Measurements from ENCODE around the gene ARHGEF10L.
A peak's percentile ranks its signal among the peaks of the same experiment; 100 is the strongest.

Gene ARHGEF10L

DNA sequence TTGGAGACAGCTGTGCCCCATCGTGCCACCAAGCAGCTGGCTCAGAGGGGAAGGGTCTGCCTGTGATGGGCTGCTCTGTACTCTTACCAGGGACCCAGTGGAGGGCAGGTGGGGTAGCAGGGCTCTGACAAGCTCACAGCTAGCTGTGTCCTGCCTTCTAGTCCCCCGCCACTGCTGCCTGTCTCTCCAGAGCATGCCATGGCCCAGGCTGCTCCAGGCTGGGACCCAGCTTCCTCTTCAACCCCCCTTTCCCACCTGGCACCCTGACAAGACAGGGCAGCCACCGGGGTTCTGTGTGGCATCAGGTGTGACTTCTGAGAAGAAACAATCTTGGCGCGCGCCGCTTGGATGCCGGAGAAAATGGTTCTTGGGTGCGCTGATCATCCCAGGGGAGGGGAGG, 123.3 kb downstream of the ARHGEF10L start:
- H3K9ac ChIP-seq (ENCODE audit: low read length), result no peak overlapping the region
- no peak overlapping the region for H3K23ac ChIP-seq (ENCODE audit: low read length in 2 of 2)
- H4K91ac ChIP-seq (ENCODE audit: low read length), result no peak overlapping the region
- no peak overlapping the region for H3K14ac ChIP-seq (ENCODE audit: low read length in 2 of 2)
- H3K4me1 ChIP-seq (ENCODE audit: control insufficient read depth, insufficient read depth, low read depth, low read length), result peaks cover 2% of the 10 kb centered on the region
- H2AK5ac ChIP-seq (ENCODE audit: low read length, severe bottlenecking), result no peak overlapping the region
- H2BK12ac ChIP-seq (ENCODE audit: low read length in 2 of 2), result no peak overlapping the region
- peaks cover 53 to 74% of the 10 kb centered on the region in 2 experiments for H3K36me3 ChIP-seq (ENCODE audit: control insufficient read depth in 1 of 2, insufficient read depth in 2 of 2, low read depth in 1 of 2, low read length in 2 of 2)
- H3K27ac ChIP-seq (ENCODE audit: low read length, poor library complexity, severe bottlenecking), result no peak overlapping the region
- H3K4me2 ChIP-seq (ENCODE audit: low read length, poor library complexity, severe bottlenecking), result no peak overlapping the region
- no peak overlapping the region for H2BK120ac ChIP-seq (ENCODE audit: low read depth, low read length)
- peaks cover 1% of the 10 kb centered on the region for H3K79me1 ChIP-seq (replicated peaks; ENCODE audit: low read length, poor library complexity, severe bottlenecking)
- H4K8ac ChIP-seq (ENCODE audit: low read length), result no peak overlapping the region
- H3K18ac ChIP-seq (ENCODE audit: low read depth in 1 of 2, low read length in 2 of 2), result no peak overlapping the region
- no peak overlapping the region for H2AFZ ChIP-seq (ENCODE audit: low read depth, low read length)
- H3K4me3 ChIP-seq (ENCODE audit: insufficient read depth in 1 of 2, low read depth in 1 of 2, low read length in 2 of 2), result no peak overlapping the region
- 96% methylated on average over 9 of the region's 9 CpGs for WGBS
- DNase-seq, result no peak
- no peak overlapping the region for H2BK15ac ChIP-seq (ENCODE audit: low read depth, poor library complexity, severe bottlenecking)
- no peak overlapping the region for H3K4ac ChIP-seq (ENCODE audit: low read depth in 1 of 2, low read length in 2 of 2)
- no peaks in the 10 kb centered on the region for H3K27me3 ChIP-seq (ENCODE audit: control insufficient read depth in 1 of 2, insufficient read depth in 1 of 2, low read length in 2 of 2)
- no peaks in the 10 kb centered on the region for H3K9me3 ChIP-seq (ENCODE audit: control insufficient read depth, low read length)
- H2BK5ac ChIP-seq (ENCODE audit: low read depth, low read length, poor library complexity, severe bottlenecking), result no peak overlapping the region

DNA sequence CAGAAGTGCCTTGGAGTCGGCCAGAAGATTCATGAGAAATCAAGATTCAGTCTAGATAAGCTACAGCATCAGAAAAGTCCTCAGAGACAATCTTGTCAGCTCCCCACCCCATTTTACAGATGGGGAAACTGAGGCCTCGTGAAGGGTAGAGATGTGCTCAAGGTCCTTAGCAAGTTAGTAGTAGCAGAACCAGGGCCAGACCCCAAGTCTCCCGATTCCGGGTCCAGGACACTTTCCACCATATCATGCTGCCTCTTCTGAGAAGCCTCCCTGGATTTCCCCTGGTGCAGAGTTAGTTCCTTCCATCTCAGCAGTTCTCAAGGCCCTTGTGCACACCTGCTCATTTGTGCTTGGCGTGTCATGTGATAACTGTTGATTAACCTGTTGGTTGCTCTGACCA, 124.1 kb downstream of the ARHGEF10L start:
- peaks cover 46 to 75% of the 10 kb centered on the region in 2 experiments for H3K36me3 ChIP-seq (ENCODE audit: control insufficient read depth in 1 of 2, insufficient read depth in 2 of 2, low read depth in 1 of 2, low read length in 2 of 2)
- no peak overlapping the region for H2BK5ac ChIP-seq (ENCODE audit: low read depth, low read length, poor library complexity, severe bottlenecking)
- no peak overlapping the region for H3K9ac ChIP-seq (ENCODE audit: low read length)
- no peak overlapping the region for H3K23ac ChIP-seq (ENCODE audit: low read length in 2 of 2)
- no peak overlapping the region for H3K27ac ChIP-seq (ENCODE audit: low read length, poor library complexity, severe bottlenecking)
- H3K4me1 ChIP-seq (ENCODE audit: control insufficient read depth, insufficient read depth, low read depth, low read length), result peaks cover 2% of the 10 kb centered on the region
- H2BK15ac ChIP-seq (ENCODE audit: low read depth, poor library complexity, severe bottlenecking), result peak overlapping the region; percentile 9
- WGBS, result 94% methylated on average over 5 of the region's 5 CpGs
- H2BK12ac ChIP-seq (ENCODE audit: low read length in 2 of 2), result no peak overlapping the region
- H3K4ac ChIP-seq (ENCODE audit: low read depth in 1 of 2, low read length in 2 of 2), result no peak overlapping the region
- no peak overlapping the region for H3K14ac ChIP-seq (ENCODE audit: low read length in 2 of 2)
- no peaks in the 10 kb centered on the region for H3K27me3 ChIP-seq (ENCODE audit: control insufficient read depth in 1 of 2, insufficient read depth in 1 of 2, low read length in 2 of 2)
- no peak overlapping the region for H2AFZ ChIP-seq (ENCODE audit: low read depth, low read length)
- peaks cover 1% of the 10 kb centered on the region for H3K79me1 ChIP-seq (replicated peaks; ENCODE audit: low read length, poor library complexity, severe bottlenecking)
- H3K9me3 ChIP-seq (ENCODE audit: control insufficient read depth, low read length), result no peaks in the 10 kb centered on the region
- H2AK5ac ChIP-seq (ENCODE audit: low read length, severe bottlenecking), result no peak overlapping the region
- no peak for DNase-seq
- no peak overlapping the region for H4K91ac ChIP-seq (ENCODE audit: low read length)
- no peak overlapping the region for H4K8ac ChIP-seq (ENCODE audit: low read length)
- no peak overlapping the region for H3K4me3 ChIP-seq (ENCODE audit: insufficient read depth in 1 of 2, low read depth in 1 of 2, low read length in 2 of 2)
- H2BK120ac ChIP-seq (ENCODE audit: low read depth, low read length), result no peak overlapping the region
- H3K4me2 ChIP-seq (ENCODE audit: low read length, poor library complexity, severe bottlenecking), result no peak overlapping the region
- no peak overlapping the region for H3K18ac ChIP-seq (ENCODE audit: low read depth in 1 of 2, low read length in 2 of 2)

DNA sequence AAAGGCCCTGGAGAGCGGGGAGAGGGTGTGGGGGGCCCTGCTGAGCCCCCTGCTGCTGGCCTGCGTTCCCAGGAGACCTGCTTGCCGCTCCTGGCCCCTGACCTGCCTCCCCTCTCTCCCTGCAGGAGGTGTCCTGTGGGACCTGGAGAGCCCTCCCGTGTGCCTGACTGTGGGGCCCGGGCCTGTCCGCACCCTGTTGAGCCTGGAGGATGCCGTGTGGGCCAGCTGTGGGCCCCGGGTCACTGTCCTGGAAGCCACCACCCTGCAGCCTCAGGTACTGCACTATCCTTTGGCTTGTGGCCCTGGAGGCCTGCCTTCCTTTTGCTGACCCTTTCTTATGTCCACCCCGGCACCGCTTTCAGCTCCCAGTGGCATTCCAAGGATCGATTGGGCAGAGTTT, 124.8 kb downstream of the ARHGEF10L start:
- no peak overlapping the region for H2BK15ac ChIP-seq (ENCODE audit: low read depth, poor library complexity, severe bottlenecking)
- no peak overlapping the region for H3K4me3 ChIP-seq (ENCODE audit: insufficient read depth in 1 of 2, low read depth in 1 of 2, low read length in 2 of 2)
- DNase-seq, result no peak
- H3K36me3 ChIP-seq (ENCODE audit: control insufficient read depth in 1 of 2, insufficient read depth in 2 of 2, low read depth in 1 of 2, low read length in 2 of 2), result peaks cover 43 to 73% of the 10 kb centered on the region in 2 experiments
- no peak overlapping the region for H2BK120ac ChIP-seq (ENCODE audit: low read depth, low read length)
- H3K4me1 ChIP-seq (ENCODE audit: control insufficient read depth, insufficient read depth, low read depth, low read length), result peaks cover 2% of the 10 kb centered on the region
- H3K27me3 ChIP-seq (ENCODE audit: control insufficient read depth in 1 of 2, insufficient read depth in 1 of 2, low read length in 2 of 2), result no peaks in the 10 kb centered on the region
- no peak overlapping the region for H3K4me2 ChIP-seq (ENCODE audit: low read length, poor library complexity, severe bottlenecking)
- no peak overlapping the region for H2AFZ ChIP-seq (ENCODE audit: low read depth, low read length)
- H3K18ac ChIP-seq (ENCODE audit: low read depth in 1 of 2, low read length in 2 of 2), result no peak overlapping the region
- H3K14ac ChIP-seq (ENCODE audit: low read length in 2 of 2), result peak overlapping the region in 1 of 2 experiments; percentile 21
- H4K91ac ChIP-seq (ENCODE audit: low read length), result no peak overlapping the region
- peak overlapping the region; percentile 38 for H4K8ac ChIP-seq (ENCODE audit: low read length)
- no peaks in the 10 kb centered on the region for H3K9me3 ChIP-seq (ENCODE audit: control insufficient read depth, low read length)
- peaks cover 1% of the 10 kb centered on the region for H3K79me1 ChIP-seq (replicated peaks; ENCODE audit: low read length, poor library complexity, severe bottlenecking)
- no peak overlapping the region for H2AK5ac ChIP-seq (ENCODE audit: low read length, severe bottlenecking)
- H3K23ac ChIP-seq (ENCODE audit: low read length in 2 of 2), result no peak overlapping the region
- no peak overlapping the region for H3K4ac ChIP-seq (ENCODE audit: low read depth in 1 of 2, low read length in 2 of 2)
- no peak overlapping the region for H2BK12ac ChIP-seq (ENCODE audit: low read length in 2 of 2)
- H2BK5ac ChIP-seq (ENCODE audit: low read depth, low read length, poor library complexity, severe bottlenecking), result no peak overlapping the region
- no peak overlapping the region for H3K27ac ChIP-seq (ENCODE audit: low read length, poor library complexity, severe bottlenecking)
- 89% methylated on average over 11 of the region's 11 CpGs for WGBS
- H3K9ac ChIP-seq (ENCODE audit: low read length), result no peak overlapping the region

DNA sequence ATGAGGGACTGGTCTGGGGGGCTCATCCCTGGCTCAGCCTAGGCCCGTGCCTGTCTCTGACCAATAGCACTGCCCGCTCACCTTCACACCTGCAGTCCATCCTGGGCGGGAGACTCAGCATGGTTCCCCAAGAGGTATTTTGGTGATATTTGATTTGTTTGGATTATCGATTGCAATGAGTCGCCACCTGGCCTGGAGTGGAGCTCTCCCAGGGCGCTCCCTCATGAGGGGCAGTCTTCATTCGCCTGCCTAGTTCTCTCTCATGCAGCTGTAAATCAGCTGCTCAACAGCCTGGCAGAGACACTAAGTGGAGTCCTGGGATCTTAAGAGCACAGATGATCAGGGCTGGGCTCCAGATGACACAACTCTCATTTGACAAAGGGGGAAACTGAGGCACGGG, 125.6 kb downstream of the ARHGEF10L start:
- Histone ChIP-seq H3K18ac (ENCODE audit: low read depth in 1 of 2, low read length in 2 of 2) (no peak overlapping the region), H3K27ac (ENCODE audit: low read length, poor library complexity, severe bottlenecking) (no peak overlapping the region), H2BK5ac (ENCODE audit: low read depth, low read length, poor library complexity, severe bottlenecking) (no peak overlapping the region), H3K23ac (ENCODE audit: low read length in 2 of 2) (no peak overlapping the region), H3K4me2 (ENCODE audit: low read length, poor library complexity, severe bottlenecking) (no peak overlapping the region), H2BK120ac (ENCODE audit: low read depth, low read length) (no peak overlapping the region), H3K27me3 (ENCODE audit: control insufficient read depth in 1 of 2, insufficient read depth in 1 of 2, low read length in 2 of 2) (no peaks in the 10 kb centered on the region), H2AK5ac (ENCODE audit: low read length, severe bottlenecking) (no peak overlapping the region), H3K9ac (ENCODE audit: low read length) (no peak overlapping the region), H4K91ac (ENCODE audit: low read length) (no peak overlapping the region), H3K4me1 (ENCODE audit: control insufficient read depth, insufficient read depth, low read depth, low read length) (peaks cover 2% of the 10 kb centered on the region), H2AFZ (ENCODE audit: low read depth, low read length) (no peak overlapping the region), H3K4ac (ENCODE audit: low read depth in 1 of 2, low read length in 2 of 2) (no peak overlapping the region), H4K8ac (ENCODE audit: low read length) (no peak overlapping the region), H3K9me3 (ENCODE audit: control insufficient read depth, low read length) (no peaks in the 10 kb centered on the region), H3K14ac (ENCODE audit: low read length in 2 of 2) (no peak overlapping the region), H3K79me1 (replicated peaks; ENCODE audit: low read length, poor library complexity, severe bottlenecking) (peaks cover 1% of the 10 kb centered on the region), H3K36me3 (ENCODE audit: control insufficient read depth in 1 of 2, insufficient read depth in 2 of 2, low read depth in 1 of 2, low read length in 2 of 2) (peaks cover 37 to 71% of the 10 kb centered on the region in 2 experiments), H2BK15ac (ENCODE audit: low read depth, poor library complexity, severe bottlenecking) (no peak overlapping the region), H2BK12ac (ENCODE audit: low read length in 2 of 2) (no peak overlapping the region), H3K4me3 (ENCODE audit: insufficient read depth in 1 of 2, low read depth in 1 of 2, low read length in 2 of 2) (no peak overlapping the region)
- DNase-seq, result no peak
- WGBS, result 96% methylated on average over 8 of the region's 8 CpGs
